HS-5 (cell line): Measurements from ENCODE around the gene TRPM5.

Experiments
- DNase-seq: peaks from one replicate; pipeline ENCODE4 v3.0.0-alpha.2; 2012; ENCODE audit warnings: low read depth

TRPM5 gene

DNA sequence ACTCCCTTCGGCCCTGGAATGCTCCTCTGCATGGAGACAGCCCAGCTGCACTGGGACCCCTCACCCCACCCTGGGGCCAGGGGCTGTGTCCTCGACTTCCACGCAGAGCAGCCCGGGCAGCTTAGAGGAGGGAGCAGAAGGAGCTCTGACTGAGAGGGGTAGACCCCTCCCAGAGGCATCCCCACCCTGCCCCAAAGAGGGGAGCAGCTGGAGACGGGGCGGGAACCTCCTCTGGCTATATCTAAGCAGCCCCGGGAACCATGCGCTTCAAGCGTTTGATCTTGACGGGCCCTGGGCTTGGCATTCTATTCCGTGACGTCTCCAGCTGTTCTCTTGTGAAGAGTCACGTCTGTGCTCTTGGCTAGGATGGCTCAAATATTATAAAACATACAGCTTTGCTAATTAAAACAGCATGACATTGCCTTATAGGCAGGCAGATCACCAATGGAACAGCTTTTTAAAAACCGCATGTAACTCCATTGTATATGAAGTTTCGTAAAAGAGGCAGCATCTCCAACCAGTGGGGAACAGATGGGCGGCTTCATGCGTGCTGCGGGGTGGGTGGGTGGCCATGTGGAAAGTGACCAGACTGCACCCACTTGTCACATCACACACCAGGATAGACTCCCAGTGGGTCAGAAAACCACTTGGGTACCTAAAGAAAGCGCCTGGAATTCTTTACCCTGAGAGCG, 8.2 kb upstream of the TRPM5 start:
- no peak for DNase-seq

DNA sequence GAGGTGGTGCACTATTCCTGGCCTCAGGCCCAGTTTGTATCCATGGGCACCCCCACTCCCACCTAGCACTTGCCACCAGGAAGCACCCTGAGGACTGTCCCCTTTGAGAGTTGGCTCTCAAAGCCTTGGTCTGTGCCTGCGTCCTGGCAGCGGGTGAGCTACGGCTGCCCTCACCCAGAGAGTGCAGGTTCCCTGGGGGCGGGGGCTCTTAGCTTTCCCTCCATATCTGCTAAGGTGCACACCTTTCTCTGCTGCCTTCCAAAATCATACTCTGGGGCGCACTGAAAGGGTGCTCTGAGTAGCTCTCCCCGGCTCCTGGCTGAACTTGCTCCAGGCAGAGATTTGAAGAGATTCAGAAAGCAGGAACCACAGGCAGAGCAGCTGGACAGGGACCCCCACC, 7.6 kb upstream of the TRPM5 start:
- DNase-seq = no peak

DNA sequence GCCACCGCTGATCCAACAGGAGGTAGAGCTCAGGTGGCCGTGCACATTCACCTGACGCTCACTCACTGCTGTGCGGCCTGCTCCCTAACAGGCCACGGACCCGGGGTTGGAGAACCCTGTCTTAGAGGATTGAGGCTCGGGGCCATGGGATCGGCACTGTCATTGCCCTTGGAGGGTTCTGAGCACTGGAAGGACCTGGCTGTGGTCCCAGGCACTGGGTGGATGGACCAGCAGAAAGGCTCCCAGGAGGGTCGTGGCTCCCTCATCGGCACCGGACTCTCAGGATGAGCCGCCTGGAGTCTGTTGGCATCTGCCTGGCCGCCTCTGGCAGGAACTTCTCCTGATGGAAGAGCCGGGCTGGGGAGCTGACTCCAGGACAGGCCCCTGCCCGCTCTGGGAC, 7.0 kb upstream of the TRPM5 start:
- DNase-seq = no peak

DNA sequence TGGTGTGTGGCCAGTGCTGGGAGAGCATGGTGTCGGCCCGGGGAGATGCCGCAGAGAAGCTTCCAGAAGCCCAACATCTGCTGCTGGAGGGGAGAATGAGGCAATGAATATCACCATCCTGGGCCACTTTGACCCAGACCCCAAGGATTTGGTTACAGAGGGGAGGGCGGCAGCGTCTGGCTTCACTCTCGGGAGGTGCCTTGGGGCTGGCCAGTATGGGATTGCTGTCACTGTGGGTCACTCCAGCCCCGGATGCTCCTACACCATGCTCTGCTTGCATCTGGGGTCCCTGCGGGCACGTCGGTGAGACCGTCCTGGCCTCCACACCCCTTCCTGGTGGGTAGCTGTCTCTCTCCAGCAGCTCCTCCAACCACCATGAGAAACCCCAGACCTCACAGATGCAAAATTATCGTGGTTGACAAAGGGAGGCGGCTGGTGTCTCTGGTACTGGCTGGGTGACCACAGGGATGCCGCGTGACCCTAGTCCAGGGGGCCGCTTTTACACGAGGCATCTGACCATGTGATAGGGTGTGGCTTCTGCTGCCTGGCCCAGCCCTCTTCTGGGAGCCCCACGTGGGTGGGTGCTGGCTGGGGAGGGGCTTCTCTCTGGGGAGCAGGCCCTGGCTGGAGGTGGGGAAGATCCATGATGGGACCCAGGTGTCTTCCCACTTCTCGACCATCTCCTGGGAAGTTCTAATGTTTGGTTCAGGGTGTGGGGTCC, 6.2 kb upstream of the TRPM5 start:
- no peak for DNase-seq

DNA sequence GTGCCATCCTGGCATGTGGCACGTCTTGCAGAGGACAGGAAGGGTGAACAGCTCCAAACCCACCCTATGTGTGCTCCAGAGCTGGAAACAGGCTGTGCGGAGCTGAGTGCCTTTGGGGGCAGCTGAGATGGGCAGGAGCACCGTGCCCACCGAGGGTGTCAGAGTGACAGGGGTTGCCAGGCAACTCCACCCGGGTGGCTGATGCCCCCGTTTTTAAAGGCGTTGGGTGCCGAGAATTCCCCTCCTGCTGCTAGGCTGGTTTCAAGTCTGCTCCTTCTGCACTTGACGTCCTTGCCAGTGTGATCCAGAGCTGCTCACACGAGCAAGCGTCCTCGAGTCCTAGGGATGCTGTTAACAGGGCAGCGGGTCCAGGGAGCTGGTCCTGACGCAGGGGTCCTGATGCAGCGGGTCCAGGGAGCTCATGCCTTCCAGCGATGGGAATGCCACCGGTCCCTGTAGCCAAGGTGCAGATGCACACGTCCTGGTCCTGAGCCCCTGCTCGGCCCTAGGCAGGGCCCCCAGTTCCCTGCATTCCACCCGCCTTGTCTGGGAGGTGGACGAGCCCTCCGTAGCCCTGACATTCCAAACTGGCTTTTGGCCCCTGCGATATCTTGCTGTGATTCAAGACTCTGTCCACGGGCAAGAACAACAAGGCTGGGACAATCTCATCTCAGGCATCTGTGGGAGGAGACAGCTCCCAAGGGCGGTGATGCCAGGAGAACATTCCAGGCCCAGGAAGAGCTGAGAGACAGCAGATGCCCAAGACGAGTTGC, 5.4 kb upstream of the TRPM5 start:
- DNase-seq = no peak

DNA sequence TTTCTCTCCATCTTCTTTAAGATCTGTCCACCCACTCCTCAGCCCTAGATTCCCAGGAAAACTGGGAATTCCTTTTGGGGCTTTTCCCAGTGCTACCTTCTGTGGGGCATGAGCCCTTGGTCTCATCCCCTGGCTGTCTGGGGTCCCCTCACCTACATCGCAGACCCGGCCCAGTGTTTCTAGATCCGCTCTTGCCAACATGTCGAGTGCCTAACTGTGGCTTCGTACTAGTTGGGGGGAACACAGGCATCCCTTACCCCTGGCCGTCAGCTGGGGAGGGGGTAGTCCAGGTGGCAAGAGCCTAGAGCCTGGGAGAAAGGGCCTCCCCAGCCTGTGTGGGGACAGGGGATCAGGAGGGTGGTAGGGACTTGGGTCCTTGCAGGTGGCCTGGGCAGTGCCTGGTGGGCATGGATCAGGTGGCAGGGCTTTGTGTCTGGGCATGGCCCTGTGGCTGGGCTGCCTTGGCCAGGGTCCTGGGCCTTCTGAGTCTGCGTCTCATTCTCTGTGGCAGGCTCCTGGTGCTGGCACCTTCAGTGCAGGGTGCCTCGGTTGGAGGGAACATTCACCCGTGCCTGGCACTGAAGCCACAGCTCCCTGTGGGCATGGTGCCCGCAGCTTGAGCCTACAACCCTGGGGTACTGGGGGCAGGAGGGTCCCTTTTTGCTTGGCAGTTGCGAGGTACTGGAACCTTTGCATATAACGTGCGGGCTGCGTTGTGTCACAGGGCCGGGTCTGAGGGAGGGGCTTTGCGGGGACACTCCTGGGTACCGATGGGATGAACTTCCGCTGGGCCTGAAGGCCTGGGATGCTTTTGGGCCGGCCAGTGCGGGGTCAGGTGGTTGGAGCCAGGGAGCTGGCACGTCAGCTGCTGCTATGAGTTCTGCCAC, 4.6 kb upstream of the TRPM5 start:
- DNase-seq = no peak

DNA sequence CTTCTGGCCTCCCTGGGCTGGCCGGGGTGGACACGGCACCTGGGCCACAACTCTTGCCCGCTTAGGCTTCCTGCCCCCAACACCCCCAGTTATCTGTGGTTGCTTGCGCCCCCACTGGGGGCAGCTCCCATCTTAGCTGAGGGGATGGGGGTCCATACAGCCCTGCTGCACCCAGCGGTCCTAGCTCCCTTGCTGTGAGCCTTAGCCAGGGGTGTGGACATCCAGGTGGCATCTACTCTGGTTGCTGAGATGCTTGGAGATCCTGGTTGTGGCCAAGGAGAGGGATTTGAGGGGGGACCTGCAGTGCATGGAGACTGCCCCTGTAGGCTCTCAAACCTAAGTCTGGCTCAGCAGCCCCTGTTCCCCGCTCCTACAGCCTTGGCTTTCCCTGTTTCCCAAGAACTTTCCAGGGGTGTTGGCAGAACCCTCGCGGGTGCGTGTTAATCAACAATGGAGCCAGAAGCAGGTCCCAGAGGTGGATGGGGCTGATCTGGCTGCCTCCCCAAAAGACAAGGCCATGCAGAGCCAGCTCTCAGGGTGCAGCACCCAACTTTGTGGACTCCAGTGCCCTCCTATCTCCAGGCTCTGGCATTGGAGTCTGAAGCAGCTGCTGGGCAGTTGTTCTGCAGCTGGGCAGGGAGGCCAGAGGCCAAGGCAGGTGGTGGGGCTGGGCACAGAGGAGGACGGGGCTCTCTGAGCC, 3.8 kb upstream of the TRPM5 start:
- DNase-seq = no peak

DNA sequence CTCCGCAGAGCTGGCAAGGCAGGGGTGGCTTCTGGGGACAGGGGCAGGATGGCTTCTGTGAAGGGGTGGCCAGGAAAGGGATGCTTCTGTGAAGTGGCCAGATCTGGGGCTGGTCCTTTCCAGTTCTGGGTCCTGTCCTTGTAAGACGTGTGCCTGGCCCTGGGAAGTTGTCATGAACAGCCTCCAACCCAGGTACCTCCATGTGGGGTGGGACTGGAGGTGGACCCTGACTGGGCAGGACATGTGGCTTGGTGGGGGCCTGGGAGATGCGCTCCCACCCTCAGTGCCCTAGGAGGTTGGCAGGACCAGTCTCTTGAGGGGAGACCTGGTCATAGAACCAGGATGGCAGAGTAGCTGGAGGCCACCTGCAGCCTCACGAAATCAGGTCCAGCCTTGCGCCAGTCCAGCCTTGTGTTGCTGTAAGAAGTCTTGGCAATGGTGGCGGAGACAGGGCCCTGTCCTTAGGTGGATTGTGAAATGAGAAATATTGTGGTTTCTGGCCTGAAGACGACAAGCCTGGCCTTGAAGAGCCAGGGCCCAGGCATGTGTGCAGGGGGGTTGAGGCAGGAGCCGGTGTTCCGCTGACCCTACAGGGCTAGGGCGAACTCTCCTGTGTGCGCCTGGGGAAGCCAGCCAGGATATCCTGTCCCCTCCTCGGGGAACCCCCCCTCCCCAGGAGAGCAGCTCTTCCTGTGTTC, 3.1 kb upstream of the TRPM5 start:
- no peak for DNase-seq

DNA sequence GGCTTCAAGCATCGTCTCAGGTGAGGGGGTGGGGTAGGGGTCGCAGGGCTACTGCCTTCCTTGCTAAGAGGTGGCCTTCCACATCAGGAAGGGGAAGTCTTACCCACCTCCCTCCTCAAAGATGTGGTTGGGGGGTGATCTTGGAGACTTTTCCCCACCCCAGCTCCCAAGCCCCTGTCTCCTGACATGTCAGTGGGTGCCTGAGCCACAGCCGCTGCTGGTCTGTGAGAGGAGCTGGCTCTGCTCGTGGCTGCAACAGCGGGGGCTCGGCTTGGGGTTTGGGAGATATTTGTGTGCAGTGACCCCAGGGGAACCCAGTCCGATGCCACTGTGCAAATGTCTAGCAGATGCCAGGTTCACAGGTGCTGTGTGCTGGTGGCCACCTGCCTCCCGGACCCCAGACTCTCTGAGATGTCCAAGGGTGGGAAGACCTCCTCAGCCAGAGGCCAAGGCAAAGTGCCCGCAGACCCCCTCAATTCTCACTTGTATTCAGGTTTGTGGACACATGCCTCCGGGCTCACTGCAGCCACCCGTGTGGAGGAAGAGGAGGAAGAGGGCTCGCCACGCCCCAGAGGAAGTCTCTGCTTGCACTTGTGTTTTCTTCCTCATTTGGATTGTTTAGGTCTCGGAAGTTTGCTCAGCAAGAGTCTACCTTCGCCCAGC, 2.4 kb upstream of the TRPM5 start:
- no peak for DNase-seq

DNA sequence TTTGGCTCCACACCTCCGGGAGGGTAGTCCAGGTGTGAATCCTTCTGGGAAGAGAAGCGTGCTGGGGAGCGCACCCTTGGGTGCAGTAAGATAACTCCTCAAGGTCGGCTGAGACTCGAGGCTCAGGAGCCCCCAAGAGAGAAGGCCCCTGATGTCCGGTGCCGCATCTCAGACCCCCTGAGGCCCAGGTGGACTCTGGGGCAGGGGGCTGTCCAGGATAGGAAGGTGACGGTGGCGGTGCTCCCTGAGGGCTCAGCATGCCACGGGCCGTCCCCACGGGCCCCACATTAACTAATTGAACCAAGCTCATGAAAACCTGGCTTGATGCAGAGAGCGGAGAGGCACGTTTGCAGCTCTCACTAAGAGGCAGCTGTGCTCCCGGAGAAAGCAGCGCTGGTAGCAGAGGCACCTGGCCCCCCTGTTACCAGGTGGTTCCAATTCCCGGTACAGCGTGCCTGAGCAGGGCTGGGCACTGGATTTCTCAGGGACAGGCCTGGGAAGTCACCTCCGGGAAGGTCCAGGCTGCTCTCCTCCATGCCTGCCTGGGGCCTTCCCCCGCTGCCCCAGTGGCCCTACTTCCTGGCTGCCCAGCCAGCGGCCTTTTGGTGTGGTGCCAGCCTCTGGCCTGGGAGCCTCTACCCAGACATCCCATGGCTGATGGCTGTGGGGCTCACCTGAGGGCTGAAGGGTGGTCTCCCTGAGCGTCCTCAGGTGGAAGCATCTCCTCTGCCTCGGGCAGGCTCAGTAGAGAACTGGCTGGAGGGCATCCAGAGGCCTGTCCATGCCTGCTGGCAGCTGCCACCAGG, 1.6 kb upstream of the TRPM5 start:
- DNase-seq = no peak

DNA sequence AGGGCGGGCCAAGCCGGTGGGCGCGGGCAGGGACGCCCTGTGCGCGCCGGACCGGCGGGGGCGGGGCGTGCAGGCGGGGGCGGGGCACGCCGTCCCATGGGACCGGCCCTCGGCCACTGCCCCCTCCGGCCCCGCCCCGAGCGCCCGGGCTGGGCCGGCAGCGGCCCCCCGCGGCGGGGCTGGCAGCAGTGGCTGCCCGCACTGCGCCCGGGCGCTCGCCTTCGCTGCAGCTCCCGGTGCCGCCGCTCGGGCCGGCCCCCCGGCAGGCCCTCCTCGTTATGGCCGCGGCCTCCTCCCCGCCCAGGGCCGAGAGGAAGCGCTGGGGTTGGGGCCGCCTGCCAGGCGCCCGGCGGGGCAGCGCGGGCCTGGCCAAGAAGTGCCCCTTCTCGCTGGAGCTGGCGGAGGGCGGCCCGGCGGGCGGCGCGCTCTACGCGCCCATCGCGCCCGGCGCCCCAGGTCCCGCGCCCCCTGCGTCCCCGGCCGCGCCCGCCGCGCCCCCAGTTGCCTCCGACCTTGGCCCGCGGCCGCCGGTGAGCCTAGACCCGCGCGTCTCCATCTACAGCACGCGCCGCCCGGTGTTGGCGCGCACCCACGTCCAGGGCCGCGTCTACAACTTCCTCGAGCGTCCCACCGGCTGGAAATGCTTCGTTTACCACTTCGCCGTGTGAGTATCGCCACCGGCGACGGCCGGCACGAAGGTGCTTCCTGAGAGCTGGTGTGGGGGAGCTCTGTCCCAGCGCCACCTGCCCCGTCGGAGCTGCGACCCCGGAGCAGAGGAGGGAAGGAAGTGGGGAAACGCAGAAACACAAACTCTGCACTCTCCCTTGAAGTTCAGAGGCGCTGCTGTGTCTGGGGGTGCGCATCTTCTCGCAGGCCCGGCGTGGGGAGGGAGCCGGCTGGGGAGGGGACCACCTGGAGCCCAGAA, 769 bp upstream of the TRPM5 start, which contains the start of gene KCNQ1:
Gene KCNQ1 (plus strand): TSS at position 188 of the 925 bp plus-strand sequence. CDS start 91 bp downstream, at position 279.
- DNase-seq = no peak

DNA sequence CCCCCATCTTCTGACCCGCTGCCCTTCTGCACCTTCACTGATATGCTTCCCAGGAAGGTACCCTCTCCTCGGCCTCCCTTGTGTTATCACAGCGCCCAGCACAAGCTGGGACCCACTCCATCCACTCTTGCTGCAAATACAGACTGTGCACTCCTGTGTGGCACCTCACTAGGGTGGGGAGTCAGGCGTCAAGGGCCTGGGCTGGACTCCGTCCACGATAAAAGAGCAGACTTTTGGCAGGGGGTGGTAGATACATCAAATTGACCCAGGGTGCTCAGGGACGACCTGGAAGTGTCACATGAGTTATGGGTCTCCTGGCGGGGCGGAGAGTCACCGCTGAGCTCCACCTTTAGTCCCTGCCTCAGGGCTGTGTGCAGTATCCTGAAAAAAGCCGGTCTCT, 908 bp downstream of the TRPM5 start:
- DNase-seq = no peak

DNA sequence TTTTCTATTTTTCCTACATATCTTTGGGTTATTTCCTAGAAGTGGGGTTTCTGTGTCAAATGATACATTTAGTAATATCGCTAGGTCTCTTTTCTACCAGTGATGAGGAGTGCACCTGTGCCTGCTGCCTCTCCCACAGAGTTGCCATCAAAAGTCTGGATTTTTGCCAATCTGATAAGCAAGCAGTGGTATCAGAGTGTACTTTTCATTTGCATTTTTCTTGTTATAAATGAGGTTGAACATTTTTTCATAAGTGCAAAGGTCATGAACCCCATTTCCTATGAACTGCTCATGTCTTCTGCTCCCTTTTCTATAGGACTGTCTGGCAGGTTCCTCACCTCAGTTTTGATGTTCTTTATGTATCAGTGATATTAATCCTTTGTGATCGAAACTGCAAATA, 1.7 kb downstream of the TRPM5 start:
- no peak for DNase-seq

DNA sequence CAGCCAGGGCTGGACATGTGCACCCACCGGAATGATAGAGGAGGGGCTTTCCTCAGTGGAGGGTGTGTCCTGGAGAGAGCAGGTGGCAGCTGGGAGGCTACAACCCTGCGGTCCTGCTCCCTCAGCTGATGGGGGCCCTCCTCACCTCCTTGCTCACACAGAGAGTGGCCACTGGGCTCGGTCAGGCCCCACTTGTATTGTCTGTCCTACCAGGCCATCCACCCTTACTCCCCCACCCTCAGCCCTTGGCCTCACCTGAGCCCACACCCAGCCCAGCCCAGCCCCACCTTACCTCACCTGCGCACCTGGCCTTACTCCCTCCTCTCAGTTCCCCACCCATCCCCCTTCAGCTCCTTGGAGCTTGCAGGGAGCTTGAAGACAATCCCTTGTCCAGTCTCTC, 3.1 kb downstream of the TRPM5 start:
- DNase-seq = no peak

DNA sequence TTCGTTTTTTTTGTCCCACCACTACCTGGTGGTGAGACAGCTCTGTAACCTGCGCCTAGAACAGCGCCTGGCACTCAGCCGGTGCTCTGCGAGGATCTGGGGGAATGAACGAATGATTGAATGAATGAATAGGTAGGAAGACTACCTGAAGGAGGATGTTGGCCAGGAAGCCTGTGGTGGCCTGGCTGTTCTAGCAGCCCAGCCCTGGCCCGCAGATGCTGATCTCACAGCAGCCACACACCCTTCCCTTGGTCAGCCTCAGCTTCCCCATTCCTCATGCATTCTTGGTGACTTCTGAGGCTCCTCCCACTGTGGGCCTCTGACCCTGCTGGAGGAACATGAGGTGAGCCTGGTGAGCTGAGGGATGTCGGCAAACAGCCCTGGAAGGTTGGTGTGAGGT, 3.7 kb downstream of the TRPM5 start:
- no peak for DNase-seq

DNA sequence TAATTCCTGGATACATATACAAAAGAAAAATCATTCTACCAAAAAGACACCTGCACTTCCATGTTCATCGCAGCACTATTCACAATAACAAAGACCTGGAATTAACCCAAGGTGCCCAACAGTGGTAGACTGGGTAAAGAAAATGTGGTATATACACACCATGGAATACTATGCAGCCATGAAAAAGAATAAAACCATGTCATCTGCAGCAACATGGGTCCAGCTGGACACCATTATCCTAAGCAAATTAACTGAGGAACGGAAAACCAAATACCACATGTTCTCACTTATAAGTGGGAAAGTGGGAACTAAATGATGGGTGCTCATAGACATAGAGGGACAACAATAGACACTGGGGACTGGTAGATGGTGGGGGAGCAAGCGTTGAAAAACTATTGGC, 4.5 kb downstream of the TRPM5 start:
- no peak for DNase-seq

DNA sequence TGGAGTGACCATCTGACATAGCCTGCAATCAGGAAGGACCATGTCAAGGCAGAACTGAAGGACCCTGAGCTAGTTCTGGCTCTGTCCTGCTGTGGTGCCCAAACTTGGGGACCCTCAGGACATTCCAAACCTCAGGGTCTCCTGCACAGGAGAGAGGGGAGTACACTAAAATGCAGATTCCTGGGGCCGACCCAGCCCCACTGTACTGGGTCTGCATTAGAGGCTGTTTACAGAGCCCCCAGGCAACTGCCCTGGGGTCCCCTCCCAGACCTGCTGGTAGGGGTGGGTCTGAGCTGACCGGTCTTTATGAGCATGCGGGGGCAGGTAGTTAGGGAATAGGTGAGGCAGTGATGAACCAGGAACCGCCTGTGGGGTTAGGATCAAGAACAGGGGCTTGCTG, 6.8 kb downstream of the TRPM5 start:
- no peak for DNase-seq

DNA sequence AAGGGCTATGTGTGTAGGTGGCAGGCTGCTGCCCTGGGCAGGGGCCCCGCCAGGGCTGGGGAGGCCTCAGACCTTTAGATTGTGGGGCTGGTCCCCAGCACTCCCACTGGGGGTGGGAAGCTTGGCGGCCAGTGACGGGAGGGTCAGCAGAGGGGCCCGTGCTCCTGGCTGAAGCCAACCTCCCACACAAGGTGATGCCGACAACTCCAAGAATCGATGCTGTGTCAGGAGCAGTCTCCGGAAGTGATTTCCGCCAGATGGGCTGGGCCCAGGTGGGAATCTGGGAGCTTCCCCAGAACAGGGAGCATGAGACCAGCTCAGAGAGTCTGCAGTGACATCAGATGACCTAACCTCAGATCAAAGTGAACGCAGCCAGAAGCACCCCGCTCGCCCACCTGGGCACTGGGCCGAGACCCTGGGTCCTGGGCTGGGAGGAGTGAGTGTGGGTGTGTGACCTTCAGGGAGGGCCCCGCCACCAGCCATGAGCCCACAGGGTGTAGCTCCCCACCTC, 7.7 kb downstream of the TRPM5 start:
- DNase-seq = no peak
